ENCODE measurements around the gene ITGA8.

ITGA8 gene

GRCh38 chr10:15730341-15730740, 10.6 kb upstream of the ITGA8 start:
- no peak for DNase-seq

- DNase-seq, result no peak
Measured at GRCh38 chr10:15729890-15730289, 10.2 kb upstream of the ITGA8 start.

- DNase-seq, result no peak
Measured at GRCh38 chr10:15726042-15726441, 6.3 kb upstream of the ITGA8 start.

- DNase-seq, result peak; percentile 92
Measured at GRCh38 chr10:15725603-15726002, 5.9 kb upstream of the ITGA8 start.

- no peak for DNase-seq
Measured at GRCh38 chr10:15724683-15725082, 5.0 kb upstream of the ITGA8 start.

GRCh38 chr10:15723803-15724202, 4.1 kb upstream of the ITGA8 start:
- no peak for DNase-seq

GRCh38 chr10:15720635-15721287, 1.0 kb upstream of the ITGA8 start:
- no peak for DNase-seq

GRCh38 chr10:15719049-15719898, 448 bp downstream of the ITGA8 start:
- peak; percentile 57 for DNase-seq

- DNase-seq, result no peak
Measured at GRCh38 chr10:15718694-15719048, 1.1 kb downstream of the ITGA8 start.

GRCh38 chr10:15715619-15716227, 4.0 kb downstream of the ITGA8 start:
- peak; percentile 21 for DNase-seq

GRCh38 chr10:15714847-15715246, 4.9 kb downstream of the ITGA8 start:
- DNase-seq, result no peak

GRCh38 chr10:15712883-15713282, 6.8 kb downstream of the ITGA8 start:
- DNase-seq, result no peak

GRCh38 chr10:15710455-15710854, 9.3 kb downstream of the ITGA8 start:
- DNase-seq, result no peak

- no peak for DNase-seq
Measured at GRCh38 chr10:15705298-15705697, 14.4 kb downstream of the ITGA8 start.

GRCh38 chr10:15704581-15704968, 15.1 kb downstream of the ITGA8 start:
- DNase-seq, result no peak

GRCh38 chr10:15703944-15704580, 15.7 kb downstream of the ITGA8 start:
- DNase-seq, result no peak

GRCh38 chr10:15703151-15703880, 16.4 kb downstream of the ITGA8 start:
- no peak for DNase-seq

GRCh38 chr10:15700078-15700674, 19.5 kb downstream of the ITGA8 start:
- DNase-seq, result no peak

GRCh38 chr10:15695852-15696251, 23.9 kb downstream of the ITGA8 start:
- no peak for DNase-seq

- DNase-seq, result no peak
Measured at GRCh38 chr10:15690031-15690430, 29.7 kb downstream of the ITGA8 start.

- DNase-seq, result peak; percentile 10
Measured at GRCh38 chr10:15684768-15685167, 35.0 kb downstream of the ITGA8 start.

GRCh38 chr10:15681076-15681475, 38.6 kb downstream of the ITGA8 start:
- DNase-seq, result no peak
